ENCODE data around the gene RNASEH2B. TPM values are rescaled to one million over a fixed set of nuclear protein-coding genes. Genes with fewer than 3 reads are reported as not detected.

The RNASEH2B gene
- total and polyA plus RNA-seq, 2 experiments from 2014 or later = 39.0 to 64.8 TPM

- H4K20me1 ChIP-seq (replicated peaks; ENCODE audit: insufficient read depth) = no peaks in the 10 kb centered on the region
- Mint-ChIP-seq H3K36me3 (ENCODE audit: low read depth) (no peaks in the 10 kb centered on the region), H3K27me3 (ENCODE audit: insufficient read depth, low read depth, poor library complexity) (no peaks in the 10 kb centered on the region), H3K27ac (no peak overlapping the region), H3K4me1 (peaks cover 15% of the 10 kb centered on the region), H3K4me3 (no peak overlapping the region), H3K9me3 (no peaks in the 10 kb centered on the region)
- H2AFZ ChIP-seq = no peak overlapping the region
- H3K4me1 ChIP-seq (ENCODE audit: insufficient read depth) = no peaks in the 10 kb centered on the region
- DNase-seq (ENCODE audit: low spot score) (no peak), ATAC-seq (no peak)
- no peaks in the 10 kb centered on the region for H3K27me3 ChIP-seq (ENCODE audit: insufficient read depth)
- H3K4me2 ChIP-seq = no peak overlapping the region
- H3K4me3 ChIP-seq = no peak overlapping the region
- H3K36me3 ChIP-seq (ENCODE audit: insufficient read depth) = no peaks in the 10 kb centered on the region
- no peaks in the 10 kb centered on the region for H3K79me2 ChIP-seq (replicated peaks; ENCODE audit: insufficient read depth)
- H3K27ac ChIP-seq (ENCODE audit: low read depth) = no peak overlapping the region
- no peaks in the 10 kb centered on the region for H3K9me2 ChIP-seq (ENCODE audit: insufficient read depth)
- TF ChIP-seq, protein P1, sequence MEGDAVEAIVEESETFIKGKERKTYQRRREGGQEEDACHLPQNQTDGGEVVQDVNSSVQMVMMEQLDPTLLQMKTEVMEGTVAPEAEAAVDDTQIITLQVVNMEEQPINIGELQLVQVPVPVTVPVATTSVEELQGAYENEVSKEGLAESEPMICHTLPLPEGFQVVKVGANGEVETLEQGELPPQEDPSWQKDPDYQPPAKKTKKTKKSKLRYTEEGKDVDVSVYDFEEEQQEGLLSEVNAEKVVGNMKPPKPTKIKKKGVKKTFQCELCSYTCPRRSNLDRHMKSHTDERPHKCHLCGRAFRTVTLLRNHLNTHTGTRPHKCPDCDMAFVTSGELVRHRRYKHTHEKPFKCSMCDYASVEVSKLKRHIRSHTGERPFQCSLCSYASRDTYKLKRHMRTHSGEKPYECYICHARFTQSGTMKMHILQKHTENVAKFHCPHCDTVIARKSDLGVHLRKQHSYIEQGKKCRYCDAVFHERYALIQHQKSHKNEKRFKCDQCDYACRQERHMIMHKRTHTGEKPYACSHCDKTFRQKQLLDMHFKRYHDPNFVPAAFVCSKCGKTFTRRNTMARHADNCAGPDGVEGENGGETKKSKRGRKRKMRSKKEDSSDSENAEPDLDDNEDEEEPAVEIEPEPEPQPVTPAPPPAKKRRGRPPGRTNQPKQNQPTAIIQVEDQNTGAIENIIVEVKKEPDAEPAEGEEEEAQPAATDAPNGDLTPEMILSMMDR (conservative IDR thresholded peaks at IDR 0.05; ENCODE audit: low read depth in 2 of 2) = no peak
- no peak for TF ChIP-seq CREB1 (CRISPR knock-in tag; IDR thresholded peaks at IDR 0.05; ENCODE audit: low read depth)
- no peak for TF ChIP-seq EZH2 (IDR thresholded peaks at IDR 0.05; ENCODE audit: low read depth, unreplicated experiment)
- TF ChIP-seq POLR2AphosphoS5 (IDR thresholded peaks at IDR 0.05; ENCODE audit: low read depth) = no peak
- TF ChIP-seq ZNF462 (CRISPR knock-in tag; IDR thresholded peaks at IDR 0.05) = no peak
- TF ChIP-seq, protein P2, sequence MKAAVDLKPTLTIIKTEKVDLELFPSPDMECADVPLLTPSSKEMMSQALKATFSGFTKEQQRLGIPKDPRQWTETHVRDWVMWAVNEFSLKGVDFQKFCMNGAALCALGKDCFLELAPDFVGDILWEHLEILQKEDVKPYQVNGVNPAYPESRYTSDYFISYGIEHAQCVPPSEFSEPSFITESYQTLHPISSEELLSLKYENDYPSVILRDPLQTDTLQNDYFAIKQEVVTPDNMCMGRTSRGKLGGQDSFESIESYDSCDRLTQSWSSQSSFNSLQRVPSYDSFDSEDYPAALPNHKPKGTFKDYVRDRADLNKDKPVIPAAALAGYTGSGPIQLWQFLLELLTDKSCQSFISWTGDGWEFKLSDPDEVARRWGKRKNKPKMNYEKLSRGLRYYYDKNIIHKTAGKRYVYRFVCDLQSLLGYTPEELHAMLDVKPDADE (IDR thresholded peaks at IDR 0.05) = no peak
- no peak for TF ChIP-seq ZNF331 (CRISPR knock-in tag; IDR thresholded peaks at IDR 0.05; ENCODE audit: low read depth)
- no peak for TF ChIP-seq ZNF114 (CRISPR knock-in tag; IDR thresholded peaks at IDR 0.05)
- TF ChIP-seq, protein P3, sequence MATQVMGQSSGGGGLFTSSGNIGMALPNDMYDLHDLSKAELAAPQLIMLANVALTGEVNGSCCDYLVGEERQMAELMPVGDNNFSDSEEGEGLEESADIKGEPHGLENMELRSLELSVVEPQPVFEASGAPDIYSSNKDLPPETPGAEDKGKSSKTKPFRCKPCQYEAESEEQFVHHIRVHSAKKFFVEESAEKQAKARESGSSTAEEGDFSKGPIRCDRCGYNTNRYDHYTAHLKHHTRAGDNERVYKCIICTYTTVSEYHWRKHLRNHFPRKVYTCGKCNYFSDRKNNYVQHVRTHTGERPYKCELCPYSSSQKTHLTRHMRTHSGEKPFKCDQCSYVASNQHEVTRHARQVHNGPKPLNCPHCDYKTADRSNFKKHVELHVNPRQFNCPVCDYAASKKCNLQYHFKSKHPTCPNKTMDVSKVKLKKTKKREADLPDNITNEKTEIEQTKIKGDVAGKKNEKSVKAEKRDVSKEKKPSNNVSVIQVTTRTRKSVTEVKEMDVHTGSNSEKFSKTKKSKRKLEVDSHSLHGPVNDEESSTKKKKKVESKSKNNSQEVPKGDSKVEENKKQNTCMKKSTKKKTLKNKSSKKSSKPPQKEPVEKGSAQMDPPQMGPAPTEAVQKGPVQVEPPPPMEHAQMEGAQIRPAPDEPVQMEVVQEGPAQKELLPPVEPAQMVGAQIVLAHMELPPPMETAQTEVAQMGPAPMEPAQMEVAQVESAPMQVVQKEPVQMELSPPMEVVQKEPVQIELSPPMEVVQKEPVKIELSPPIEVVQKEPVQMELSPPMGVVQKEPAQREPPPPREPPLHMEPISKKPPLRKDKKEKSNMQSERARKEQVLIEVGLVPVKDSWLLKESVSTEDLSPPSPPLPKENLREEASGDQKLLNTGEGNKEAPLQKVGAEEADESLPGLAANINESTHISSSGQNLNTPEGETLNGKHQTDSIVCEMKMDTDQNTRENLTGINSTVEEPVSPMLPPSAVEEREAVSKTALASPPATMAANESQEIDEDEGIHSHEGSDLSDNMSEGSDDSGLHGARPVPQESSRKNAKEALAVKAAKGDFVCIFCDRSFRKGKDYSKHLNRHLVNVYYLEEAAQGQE (IDR thresholded peaks at IDR 0.05; ENCODE audit: unreplicated experiment) = no peak
- TF ChIP-seq STAT1 (IDR thresholded peaks at IDR 0.05; ENCODE audit: unreplicated experiment) = no peak
- TF ChIP-seq JUNB (IDR thresholded peaks at IDR 0.05; ENCODE audit: unreplicated experiment) = no peak
- TF ChIP-seq EZH2phosphoT487 (IDR thresholded peaks at IDR 0.05; ENCODE audit: unreplicated experiment) = no peak
- no peak for TF ChIP-seq NANOG (IDR thresholded peaks at IDR 0.05; ENCODE audit: borderline replicate concordance)
- H3F3A ChIP-seq (replicated peaks; ENCODE audit: low read depth) = no peaks in the 10 kb centered on the region
Measured at GRCh38 chr13:50955241-50955640, 45.6 kb downstream of the RNASEH2B start.

All from GM23338 (cell line).